Naive B cell (primary cell): Measurements from ENCODE around the gene XRCC2. TPM values are rescaled to one million over a fixed set of nuclear protein-coding genes. Genes with fewer than 3 reads are reported as not detected.

Source experiments
- polyA plus RNA-seq, 6 donors: library from polyadenylated mRNA; unstranded; fragments of 300-500 nt; fragmentation: Illumina TruSeq; gene quantifications; one replicate each; pipeline ENCODE4 v1.2.3, GENCODE V29; 2021; ENCODE audit warnings: low read depth in 6 of 6

XRCC2 gene
- polyA plus RNA-seq, 6 donors from 2014 or later: 0.21 to 1.2 (median 0.39) TPM; not detected in 2

Other genes starting within 250 kb of the XRCC2 start
- gene KMT2C, start 240.1 kb downstream of the XRCC2 start, polyA plus RNA-seq: 10 to 100 TPM in 5 of 6 donors, 1 to 10 TPM in 1; 9.3 to 34.0 (median 16.3) TPM
- 1 to 10 TPM; 6.3 to 9.9 (median 8.5) TPM for gene ACTR3B, start 83.6 kb upstream of the XRCC2 start, polyA plus RNA-seq